NCI-H2196 treated with DMSO at 0.1 percent for 48 hours (cell line): ENCODE data around the gene LRCOL1.

Source experiments
- DNase-seq: peaks from one replicate; lab custom pipeline; 2025; ENCODE audit not compliant: unreplicated experiment; lab: John Stamatoyannopoulos, UW

The LRCOL1 gene

DNA sequence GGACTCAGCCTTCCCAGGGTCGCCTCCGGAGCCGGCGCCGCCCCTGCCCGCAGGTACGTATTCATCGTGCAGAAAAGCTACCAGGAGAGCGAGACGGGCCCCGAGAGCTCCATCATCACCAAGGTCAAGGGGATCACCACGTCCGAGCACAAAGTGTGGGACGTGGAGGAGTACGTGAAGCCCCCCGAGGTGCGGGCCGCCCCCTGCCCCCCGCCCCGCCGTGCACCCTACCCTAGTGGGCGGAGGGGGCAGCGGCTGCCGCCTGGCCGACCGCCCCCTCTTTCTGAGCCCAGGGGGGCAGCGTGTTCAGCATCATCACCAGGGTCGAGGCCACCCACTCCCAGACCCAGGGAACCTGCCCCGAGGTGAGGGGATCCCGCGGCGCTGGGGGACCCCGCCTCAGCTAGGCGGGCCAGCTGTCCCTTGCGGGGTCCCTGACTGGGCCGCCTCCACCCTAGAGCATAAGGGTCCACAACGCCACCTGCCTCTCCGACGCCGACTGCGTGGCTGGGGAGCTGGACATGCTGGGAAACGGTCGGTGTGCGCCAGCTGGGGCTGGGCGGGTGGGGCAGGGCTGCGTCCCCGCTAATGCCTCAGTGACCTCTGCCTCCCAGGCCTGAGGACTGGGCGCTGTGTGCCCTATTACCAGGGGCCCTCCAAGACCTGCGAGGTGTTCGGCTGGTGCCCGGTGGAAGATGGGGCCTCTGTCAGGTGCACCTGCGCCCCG lies 9.2 kb upstream of the LRCOL1 start:
- no peak for DNase-seq

DNA sequence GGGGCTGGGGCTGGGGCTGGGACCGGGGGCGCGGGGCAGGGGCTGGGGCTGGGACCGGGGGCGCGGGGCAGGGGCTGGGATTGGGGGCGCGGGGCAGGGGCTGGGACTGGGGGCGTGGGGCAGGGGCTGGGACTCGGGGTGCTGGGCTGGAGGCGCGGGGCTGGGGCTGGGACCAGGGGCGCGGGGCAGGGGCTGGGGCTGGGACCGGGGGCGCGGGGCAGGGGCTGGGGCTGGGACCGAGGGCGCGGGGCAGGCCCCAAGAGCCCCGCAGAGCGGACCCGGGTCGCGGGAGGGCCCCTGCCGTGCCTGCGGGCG lies 8.6 kb upstream of the LRCOL1 start:
- DNase-seq: no peak

DNA sequence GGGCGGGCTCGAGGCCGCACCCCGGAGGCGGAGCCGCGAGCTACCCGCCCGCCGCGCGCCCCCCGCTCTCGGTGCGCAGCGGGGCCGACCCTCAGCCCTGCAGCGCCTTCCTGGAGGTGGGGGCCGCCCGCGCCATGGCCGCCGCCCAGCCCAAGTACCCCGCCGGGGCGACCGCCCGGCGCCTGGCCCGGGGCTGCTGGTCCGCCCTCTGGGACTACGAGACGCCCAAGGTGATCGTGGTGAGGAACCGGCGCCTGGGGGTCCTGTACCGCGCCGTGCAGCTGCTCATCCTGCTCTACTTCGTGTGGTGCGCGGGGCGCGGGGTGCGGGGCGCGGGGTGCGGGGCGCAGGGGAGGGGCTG lies 8.3 kb upstream of the LRCOL1 start, which contains the start of gene P2RX2:
P2RX2 (plus strand) TSS at position 94 of the 361 bp plus-strand sequence; CDS start at position 135, 41 bp downstream.
- DNase-seq: no peak

DNA sequence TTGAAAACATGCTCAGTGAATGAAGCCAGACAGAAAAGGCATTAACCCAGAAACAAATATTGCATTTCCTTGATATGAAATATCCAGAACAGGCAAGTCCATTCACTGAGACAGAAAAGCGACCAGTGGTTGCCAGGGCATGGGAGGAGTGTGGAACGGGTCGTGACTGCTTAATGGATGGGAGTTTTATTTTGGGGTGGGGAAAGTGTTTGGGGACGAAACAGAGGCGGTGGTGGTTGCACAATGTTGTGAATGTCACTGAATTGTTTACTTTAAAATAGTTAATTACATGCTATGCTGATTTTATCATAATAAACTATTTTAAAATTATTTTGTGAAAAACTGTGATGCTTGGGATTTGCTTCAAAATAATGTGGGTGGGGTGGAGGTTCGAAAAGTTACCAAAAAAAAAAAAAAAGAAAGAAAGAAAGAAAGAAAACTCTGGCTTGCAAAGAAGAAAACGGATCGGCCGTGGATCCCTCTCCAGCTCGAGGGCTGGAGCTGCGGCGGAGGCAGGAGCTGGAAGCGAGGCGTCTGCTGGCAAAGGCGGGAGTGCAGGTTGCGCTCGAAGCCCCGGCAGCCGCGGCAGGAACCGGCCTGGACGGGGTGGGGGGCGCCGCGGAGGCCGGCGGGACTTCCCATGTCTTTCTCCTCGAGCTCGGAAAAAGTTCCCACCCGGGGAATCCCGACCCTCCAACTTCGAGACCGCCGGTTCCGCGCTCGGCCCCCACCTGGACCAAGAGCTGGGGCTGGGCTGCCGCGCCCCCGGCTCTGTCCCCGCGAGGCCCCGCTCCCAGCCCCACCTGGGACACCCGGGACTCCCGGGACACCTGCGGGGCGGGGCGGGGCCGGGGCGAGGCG lies 7.7 kb upstream of the LRCOL1 start:
- DNase-seq: no peak

DNA sequence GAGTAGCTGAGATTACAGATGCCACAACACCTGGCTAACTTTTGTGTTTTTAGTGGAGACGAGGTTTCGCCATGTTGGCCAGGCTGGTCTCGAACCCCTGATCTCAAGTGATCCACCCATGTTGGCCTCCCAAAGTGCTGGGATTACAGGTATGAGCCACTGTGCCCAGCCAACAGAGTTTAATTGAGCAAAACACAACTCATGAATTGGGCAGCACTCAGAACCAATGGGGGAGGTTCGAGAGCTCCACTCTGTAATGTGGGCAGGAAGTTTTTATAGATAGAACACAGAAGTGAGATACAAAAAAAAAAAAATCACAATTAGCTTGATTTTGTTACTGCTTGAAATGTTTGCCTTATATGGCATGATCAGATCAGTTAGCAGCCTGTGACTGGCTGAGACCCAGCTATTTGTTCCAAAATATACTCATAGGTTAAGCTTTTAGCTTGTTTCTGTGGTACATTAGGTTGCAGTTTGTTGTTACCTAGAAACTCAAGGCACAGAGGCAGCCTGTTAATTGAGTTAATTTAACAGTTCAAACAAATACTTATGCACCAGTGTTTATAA lies 6.8 kb upstream of the LRCOL1 start:
- no peak for DNase-seq

DNA sequence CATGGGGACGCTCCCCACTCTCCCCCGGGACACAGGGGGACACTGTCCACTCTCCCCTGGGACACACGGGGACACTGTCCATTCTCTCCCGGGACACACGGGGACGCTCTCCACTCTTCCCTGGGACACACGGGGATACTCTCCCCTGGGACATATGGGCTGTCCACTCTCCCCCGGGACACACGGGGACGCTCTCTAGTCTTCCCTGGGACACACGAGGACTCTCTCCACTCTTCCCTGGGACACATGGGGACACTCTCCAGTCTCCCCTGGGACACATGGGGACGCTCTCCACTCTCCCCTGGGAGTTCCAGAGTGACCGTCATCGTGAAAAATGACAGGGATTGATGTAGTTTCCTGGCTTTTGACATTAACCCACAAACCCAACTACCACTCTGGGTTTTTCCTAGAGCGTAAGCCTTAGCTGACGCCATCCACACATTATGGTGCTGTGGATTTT lies 5.2 kb upstream of the LRCOL1 start:
- DNase-seq: no peak

DNA sequence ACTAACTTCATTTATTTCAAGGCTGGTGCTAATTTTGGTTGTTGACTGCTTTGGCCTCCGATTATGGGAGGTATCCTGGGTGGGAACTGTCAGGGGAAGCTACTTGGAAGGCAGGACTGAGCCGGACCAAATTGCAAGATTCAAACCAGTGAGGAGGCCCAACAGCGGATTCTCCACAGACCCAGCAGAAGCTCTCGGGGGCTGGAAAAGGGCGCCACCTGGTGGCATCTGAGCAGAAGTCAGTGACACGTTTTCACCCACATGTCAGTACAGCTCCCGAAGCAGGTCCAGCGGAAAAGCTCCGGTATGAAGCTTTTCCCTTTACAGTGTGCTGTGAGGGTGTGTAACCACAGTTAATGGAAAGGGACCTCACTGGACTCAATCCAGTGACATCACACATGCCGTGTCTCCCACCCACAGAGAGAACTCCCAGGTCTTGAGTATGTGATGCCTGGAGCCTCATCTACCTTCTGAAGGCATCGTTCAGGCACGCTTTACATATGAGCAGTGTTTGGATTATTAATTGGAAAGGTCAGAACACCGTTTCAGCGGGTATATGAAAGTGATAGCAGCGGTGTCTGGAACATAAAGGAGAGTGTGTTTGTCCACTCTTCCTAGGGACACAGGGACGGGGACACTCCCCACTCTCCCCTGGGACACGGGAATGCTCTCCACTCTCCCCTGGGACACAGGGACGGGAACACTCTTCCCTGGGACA lies 4.6 kb upstream of the LRCOL1 start:
- peak; percentile 70 for DNase-seq

DNA sequence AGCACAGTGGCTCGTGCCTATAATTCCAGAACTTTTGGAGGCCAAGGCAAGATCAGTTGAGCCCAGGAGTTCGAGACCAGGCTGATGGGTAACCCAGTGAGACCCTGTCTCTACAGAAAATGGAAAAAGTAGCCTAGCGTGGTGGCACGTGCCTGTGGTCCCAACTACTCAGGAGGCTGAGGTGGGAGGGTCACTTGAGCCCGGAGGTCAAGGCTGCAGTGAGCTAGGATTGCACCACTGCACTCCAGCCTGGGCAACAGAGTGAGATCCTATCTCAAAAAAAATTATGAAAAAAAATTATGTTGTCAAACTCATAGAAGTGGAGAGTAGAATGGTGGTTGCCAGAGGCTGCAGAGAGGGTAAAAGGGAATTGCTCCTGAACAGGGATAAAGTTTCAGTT lies 3.6 kb upstream of the LRCOL1 start:
- no peak for DNase-seq

DNA sequence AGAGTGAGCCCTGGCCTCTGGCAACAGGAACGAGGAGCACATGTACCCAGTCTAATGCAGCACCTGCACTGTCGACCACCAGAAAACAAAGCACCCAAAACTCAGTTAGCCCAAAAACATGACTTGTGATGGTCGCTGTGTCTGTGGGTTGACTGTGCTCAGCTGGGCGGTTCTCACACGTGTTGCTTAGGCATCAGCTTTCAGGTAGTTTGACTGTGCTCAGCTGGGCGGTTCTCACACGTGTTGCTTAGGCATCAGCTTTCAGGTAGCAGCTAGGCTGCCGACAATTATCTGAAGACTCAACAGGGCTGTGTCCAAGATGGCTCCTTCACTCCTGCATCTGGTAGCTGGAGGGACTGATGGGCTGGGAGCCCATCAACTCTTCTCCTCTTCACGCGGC lies 1.2 kb upstream of the LRCOL1 start:
- no peak for DNase-seq

DNA sequence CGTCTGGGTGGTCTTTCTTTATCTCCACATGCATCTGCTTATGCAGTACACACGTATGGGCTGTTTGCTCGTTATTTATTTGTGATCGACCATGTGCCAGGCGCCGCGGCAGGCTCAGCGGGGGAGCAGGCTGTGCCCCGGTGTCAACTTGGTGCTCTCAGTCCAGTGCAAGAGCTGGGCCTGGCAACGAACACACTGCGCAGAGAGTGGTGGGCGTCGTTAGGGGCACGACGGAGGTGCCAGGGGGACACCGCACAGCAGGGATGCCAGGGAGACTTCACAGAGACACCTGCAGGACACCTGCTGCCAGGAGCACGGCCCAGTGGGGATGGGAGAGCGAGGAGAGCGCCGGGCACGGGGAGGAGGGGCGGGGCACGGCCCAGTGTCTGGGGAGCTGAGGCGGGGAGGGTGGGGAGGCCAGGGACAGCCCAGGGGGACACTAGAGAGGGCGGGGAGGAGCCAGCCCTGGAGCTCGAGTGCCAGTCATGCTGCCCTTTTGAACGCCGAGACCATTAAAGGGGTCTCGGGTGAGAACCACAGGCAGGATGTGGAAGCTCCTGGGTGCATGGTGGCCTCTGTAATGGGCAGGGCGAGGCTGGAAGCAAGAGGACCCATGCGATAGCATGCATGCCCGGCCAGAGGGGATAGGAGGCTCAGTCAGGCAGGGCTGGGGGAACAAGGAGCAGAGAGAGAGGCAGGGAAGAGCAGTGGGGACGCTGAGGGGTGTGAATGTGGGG lies 652 bp upstream of the LRCOL1 start:
- no peak for DNase-seq

DNA sequence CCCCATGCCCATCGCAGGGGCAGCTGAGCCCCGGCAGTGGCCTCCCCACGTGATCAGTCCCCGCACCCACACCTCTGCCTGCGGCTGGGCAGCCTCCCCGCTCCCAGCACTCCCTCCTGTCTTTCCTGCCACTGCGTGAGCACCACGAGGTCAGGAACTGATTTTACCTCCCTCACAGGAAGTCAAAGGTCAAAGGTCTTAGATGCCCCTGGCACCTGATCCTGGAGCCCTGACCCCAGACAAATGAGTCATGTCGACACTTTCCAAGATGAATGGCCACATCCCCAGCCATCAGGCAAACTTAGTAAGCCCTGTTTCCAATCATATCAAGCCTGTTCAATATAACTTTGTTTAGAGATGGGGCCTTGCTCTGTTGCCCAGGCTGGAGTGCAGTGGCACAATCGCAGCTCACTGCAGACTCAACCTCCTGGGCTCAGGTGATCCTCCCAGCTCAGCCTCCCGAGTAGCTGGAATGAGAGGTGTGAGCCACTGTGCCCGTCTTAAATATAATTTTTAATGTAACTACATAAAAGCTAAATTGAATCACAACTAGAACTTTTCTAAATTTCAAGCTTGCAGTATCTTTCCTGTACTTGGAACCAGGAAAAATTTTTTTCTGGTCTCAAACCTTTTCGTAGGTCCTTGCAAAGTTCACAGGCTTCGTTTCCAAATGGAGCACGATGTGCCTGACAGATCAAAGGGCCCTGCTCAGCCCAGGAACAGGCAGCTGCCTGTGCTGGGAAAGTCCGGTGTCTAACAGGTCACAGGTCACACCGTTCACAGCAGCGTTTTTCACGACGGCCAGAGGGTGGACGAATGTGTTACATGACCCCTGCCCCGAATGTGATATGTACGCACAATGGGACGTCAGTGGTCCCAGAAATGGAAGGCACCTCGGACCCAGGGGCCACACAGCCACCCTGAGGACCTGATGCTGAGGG lies 1.9 kb downstream of the LRCOL1 start:
- DNase-seq: no peak

DNA sequence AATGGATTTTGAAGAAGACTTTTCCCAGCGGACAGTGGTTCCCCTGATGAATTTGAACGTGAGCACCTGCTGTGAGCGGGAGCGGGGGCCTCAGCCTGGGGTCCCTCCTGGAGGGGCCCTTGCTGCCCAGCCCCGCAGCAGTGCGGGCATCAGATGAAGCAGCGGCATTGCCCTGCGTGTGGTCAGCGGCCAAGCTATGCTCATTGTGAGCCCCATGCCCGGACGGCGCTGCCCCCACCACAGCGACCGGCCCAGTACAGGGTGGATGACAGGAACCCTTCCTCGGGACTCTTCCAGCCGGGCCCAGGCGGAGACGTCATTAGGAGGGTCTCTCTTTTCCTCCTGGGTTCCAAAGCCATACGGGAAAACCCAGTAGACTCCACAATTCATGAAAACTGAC lies 3.5 kb downstream of the LRCOL1 start:
- no peak for DNase-seq

DNA sequence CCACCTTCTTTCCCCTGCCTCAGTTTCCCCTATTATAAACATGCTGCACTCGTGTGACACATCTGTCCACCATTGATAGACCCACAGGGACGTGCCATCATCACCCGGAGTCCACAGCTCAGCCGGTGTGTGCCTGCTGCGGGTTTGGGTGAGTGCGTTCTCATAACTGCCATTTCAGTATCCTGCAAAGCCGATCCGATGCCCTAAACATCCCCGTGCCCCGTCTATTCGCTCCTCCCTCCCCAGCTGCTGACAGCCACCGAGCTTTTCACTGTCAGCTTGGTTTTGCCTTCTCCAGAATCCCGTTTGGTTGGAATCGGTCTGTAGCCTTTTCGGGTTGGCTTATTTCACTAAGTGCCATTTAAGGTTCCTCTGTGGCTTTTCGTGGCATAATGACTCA lies 3.9 kb downstream of the LRCOL1 start:
- no peak for DNase-seq

DNA sequence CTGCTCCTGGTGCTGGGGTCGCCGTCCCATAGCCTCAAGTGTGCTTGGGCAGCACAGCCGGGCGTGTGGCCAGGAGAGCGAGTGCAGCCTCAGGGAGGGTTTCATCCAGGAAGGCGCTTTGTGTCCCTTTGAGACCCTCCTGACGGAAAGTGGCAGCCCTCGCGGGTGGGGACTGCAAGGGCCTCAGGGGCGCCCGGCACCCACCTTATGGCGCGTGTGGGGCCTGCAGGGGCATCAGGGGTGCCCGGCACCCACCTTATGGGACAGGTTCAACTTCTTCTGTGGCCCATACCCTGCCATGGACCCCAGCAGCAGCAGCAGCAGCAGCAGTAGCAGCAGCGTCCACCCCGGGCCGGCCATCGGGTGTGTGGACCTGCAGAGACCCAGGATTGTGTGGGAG lies 4.5 kb downstream of the LRCOL1 start:
- no peak for DNase-seq

DNA sequence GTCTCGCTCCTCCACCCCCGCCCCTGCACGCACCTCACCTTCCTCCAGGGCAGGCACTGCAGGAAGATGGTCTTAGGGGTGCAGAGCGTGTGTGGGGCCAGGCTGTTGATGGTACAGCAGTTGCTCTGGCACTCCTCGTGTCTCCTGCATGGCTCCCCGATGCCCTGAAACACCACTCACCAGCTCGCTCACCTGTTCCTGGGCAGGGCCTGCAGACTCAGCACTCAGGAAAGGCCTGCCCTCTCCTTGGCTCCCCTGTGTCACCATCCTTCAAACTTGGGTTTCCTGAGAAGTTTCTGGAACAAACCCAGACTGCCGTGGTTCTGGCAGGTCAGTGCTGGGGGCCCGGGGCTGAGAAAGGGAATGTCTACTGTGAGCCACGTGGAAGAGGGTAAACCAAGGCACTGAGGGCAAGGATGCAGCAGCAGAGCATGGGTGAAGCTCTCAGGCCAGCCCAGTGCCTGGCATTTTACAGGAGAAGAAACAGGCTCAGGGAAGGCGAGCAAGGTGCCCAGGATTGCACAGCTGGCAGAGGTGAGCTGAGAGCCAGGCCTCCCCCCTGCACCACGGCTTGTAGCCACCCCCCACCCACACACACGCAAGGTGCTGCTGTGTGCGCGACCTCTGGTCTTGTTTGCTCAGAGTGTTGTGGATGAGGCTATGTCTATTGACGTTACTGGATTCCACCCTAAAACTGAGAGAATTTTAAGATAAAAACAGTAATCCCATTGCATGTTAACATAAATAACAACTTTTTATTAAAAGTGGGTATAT lies 5.5 kb downstream of the LRCOL1 start:
- no peak for DNase-seq

DNA sequence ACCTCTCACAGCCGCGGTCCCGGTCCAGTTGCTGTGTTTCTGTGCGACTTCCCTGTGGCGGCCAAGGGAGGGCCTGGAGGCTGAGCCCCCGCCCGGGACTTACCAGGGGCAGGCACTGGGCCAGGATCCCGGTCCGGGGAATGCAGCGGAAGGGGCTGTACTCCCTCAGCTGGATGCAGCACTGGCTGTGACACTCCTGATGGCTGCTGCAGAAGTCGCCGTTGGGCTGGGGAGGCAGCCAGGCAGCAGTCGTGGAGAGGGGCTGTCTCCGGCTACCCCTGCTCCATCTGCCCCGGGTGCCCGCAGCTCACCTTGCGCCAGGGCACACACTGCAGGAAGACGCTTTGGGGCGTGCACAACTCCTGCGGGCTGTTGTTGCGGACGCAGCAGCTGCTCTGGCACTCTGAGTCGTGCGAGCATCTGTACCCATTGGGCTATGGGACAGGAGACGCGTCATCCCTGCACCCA lies 6.2 kb downstream of the LRCOL1 start:
- DNase-seq: no peak

DNA sequence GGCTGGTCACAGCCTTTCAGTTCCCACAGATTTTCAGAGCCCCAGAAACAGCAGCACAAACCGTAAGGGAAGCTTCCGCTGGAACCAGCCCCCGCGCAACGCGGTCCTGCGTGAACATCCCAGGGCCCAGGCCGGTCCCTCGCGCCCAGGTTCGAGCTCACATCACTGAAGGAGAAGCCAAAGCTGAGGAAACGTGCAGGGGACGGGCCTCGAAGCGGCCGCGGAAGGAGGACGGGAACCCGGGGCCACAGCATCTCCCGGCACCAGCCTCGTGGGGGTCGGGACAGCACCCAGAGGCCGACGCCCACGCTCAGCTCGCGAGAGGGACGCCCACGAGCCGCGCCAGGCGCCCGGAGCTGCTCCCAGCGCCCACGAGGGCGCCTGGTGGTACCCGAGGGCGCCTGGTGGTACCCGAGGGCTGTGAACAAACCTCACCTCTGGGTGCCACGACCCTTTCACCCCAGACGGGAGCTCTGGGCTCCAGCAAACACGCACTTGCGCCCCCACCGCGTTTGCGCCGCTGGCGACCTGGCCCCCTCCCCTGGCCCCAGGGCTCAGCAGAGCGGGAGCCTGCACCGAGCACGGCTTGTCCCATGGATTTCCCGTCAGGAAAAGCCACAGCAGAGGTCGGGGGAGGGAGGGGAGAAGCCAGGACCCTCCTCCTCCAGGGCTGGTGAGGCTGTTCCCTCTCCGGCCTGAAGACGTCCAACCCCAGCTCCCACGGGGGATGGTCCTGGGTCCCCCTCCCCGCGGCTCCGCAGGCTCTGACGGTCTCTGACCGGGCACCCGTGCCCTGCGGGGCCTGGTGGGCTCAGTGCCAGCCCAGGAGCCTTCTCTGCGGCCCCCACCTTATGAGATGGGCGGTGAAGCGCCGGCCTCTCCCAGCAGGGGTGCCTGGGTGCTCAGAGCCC lies 6.9 kb downstream of the LRCOL1 start:
- DNase-seq: no peak
